ENCODE results near the gene TOP3A. TPM values are rescaled to one million over a fixed set of nuclear protein-coding genes. Genes with fewer than 3 reads are reported as not detected.

The TOP3A gene
- total RNA-seq, 1 experiment from 2014 or later, result 68.7 TPM

- H3K9me3 Mint-ChIP-seq, result no peaks in the 10 kb centered on the region; a peak in 1 of 5 replicates
- H3K4me3 Mint-ChIP-seq, result peak overlapping the region in 1 of 2 experiments; percentile 65; a peak in 1 of 5 replicates
- Histone ChIP-seq H4K91ac (ENCODE audit: insufficient read length, low read depth, low read length) (no peak overlapping the region), H3K14ac (ENCODE audit: insufficient read depth, low read length) (no peak overlapping the region), H2BK5ac (ENCODE audit: insufficient read length, low read length) (no peak overlapping the region), H2BK12ac (ENCODE audit: insufficient read length, low read depth, low read length) (no peak overlapping the region), H3K27ac (ENCODE audit: insufficient read length, low read depth, low read length) (no peak overlapping the region), H3K56ac (ENCODE audit: insufficient read length, low read depth, low read length) (no peak overlapping the region), H4K5ac (ENCODE audit: insufficient read length, low read depth, low read length) (no peak overlapping the region), H3K27me3 (ENCODE audit: insufficient read depth, low read length) (no peaks in the 10 kb centered on the region), H2BK15ac (ENCODE audit: low read depth, low read length) (no peak overlapping the region), H3K9ac (ENCODE audit: extremely low read depth, insufficient read length, low read length) (no peak overlapping the region), H3K4me2 (ENCODE audit: insufficient read depth, insufficient read length, low read length) (no peak overlapping the region), H2BK20ac (ENCODE audit: low read depth, low read length, poor library complexity, severe bottlenecking) (no peak overlapping the region), H3K4me1 (ENCODE audit: insufficient read depth, low read length) (peaks cover 3% of the 10 kb centered on the region; the same call in 1 of the 2 replicates), H3K4ac (ENCODE audit: low read depth, low read length) (no peak overlapping the region), H3K23me2 (ENCODE audit: insufficient read length, low read depth, low read length, poor library complexity, severe bottlenecking) (no peaks in the 10 kb centered on the region), H2AK5ac (ENCODE audit: insufficient read length, low read length) (no peak overlapping the region), H3K9me3 (ENCODE audit: control insufficient read depth, low read depth, low read length) (no peaks in the 10 kb centered on the region), H4K8ac (replicated peaks; ENCODE audit: insufficient read length, low read depth, low read length) (no peak overlapping the region), H3K23ac (ENCODE audit: insufficient read length, low read depth, low read length) (no peak overlapping the region), H3K79me1 (ENCODE audit: insufficient read depth, low read depth, low read length, poor library complexity, severe bottlenecking) (no peaks in the 10 kb centered on the region), H3T11ph (ENCODE audit: low read length) (no peak overlapping the region), H3K79me2 (ENCODE audit: insufficient read depth, low read length) (no peaks in the 10 kb centered on the region), H4K20me1 (ENCODE audit: control insufficient read depth, insufficient read depth, insufficient read length) (peaks cover 3% of the 10 kb centered on the region), H3K18ac (ENCODE audit: insufficient read length, low read depth, low read length) (no peak overlapping the region), H2AFZ (ENCODE audit: low read length) (no peak overlapping the region), H2BK120ac (ENCODE audit: low read depth, low read length, poor library complexity, severe bottlenecking) (no peak overlapping the region)
- TF ChIP-seq CTCF (conservative IDR thresholded peaks at IDR 0.05), result no peak
- WGBS (ENCODE audit: extremely low coverage, insufficient read length, low lambda C conversion rate), result no CpG with 5 or more reads among the region's 30 CpGs
- H3K4me1 Mint-ChIP-seq, result peaks cover 15 to 25% of the 10 kb centered on the region in 2 experiments
- DNase-seq, result no peak
- no peaks in the 10 kb centered on the region; the same call in 1 of the 2 replicates for H3K27me3 Mint-ChIP-seq (ENCODE audit: low read depth)
- peak overlapping the region; percentile 24 to 100 (median 100); a peak in 3 of 7 replicates for H3K27ac Mint-ChIP-seq
- H3K36me3 Mint-ChIP-seq (ENCODE audit: insufficient read depth in 1 of 3, low read depth in 3 of 3), result peaks cover 24 to 86% (median 78%) of the 10 kb centered on the region in 3 experiments; a peak in 6 of 7 replicates
These were observed 67.2 kb downstream of the TOP3A start for GRCh38 chr17:18247613-18248001.
